HL-60/S4 treated with retinoic acid at 250 ng/mL for 4 days and 3 days (cell line): ENCODE data around the gene SCGN.
"Not testable (repeated sequence)": the region's sequence is repeated elsewhere in the genome, so short reads cannot be mapped to it uniquely, and the experiment has no call there.

ENCODE experiments used
- in situ Hi-C: fragments of 300-500 bp; cut with MboI; formaldehyde crosslinking; loops from 2 replicates; pipeline ENCODE4 v1.7.0; 2022; ENCODE audit warnings: low sequenced_read_pairs

Gene SCGN

GRCh38 chr6:25726122-25726911 lies 74.3 kb downstream of the SCGN start:
- in situ Hi-C loops, result no loop called here

- in situ Hi-C loops, result no loop called here
Measured at GRCh38 chr6:25727028-25727427, 75.0 kb downstream of the SCGN start.

GRCh38 chr6:25730907-25731306 lies 78.9 kb downstream of the SCGN start:
- in situ Hi-C loops, result no loop called here

- in situ Hi-C loops, result no loop called here
Measured at GRCh38 chr6:25731721-25732120, 79.7 kb downstream of the SCGN start.

- in situ Hi-C loops, result no loop called here
Measured at GRCh38 chr6:25732468-25733198, 80.6 kb downstream of the SCGN start.

- in situ Hi-C loops, result no loop called here
Measured at GRCh38 chr6:25735261-25735660, 83.2 kb downstream of the SCGN start.

DNA sequence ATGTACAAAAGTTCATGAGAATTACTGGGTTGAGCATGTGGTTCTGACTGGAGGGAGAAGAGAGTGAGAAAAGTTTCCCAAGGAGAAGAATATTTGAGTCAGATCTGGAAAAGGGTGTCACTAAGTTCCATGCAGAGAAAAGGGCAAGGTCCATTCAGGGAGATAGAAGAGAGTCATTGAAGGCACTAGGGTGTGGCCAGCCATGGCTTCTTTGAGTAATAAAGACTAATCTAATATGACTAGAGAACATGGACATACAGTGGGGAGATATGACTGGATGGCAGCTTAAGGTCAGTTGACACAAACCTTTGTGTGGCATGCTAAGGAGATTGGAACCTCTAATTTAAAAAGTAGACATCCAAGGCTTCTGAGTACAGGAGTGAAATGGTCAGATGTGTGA lies 91.9 kb downstream of the SCGN start:
- in situ Hi-C loops, result no loop called here

GRCh38 chr6:25745836-25746235 lies 93.8 kb downstream of the SCGN start:
- in situ Hi-C loops, result no loop called here

- in situ Hi-C loops, result no loop called here
Measured at GRCh38 chr6:25746968-25747367, 95.0 kb downstream of the SCGN start.

DNA sequence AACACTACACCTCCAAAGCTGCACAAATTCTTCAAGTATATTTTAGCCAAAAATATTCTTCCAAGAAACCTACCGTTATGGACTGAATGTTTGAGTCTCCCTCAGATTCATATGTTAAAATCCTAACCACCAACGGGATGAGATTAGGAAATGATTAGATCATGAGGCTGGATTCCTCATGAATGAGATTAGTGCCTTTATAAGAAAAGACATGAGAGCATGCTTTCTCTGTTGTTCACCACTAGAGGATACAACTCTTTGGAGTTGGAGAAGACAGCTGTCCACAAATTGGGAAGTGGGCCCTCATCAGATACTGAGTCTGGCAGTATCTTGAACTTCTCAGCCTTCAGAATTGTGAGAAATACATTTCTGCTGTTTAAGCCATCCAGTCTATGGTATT lies 95.5 kb downstream of the SCGN start:
- in situ Hi-C loops, result no loop called here

DNA sequence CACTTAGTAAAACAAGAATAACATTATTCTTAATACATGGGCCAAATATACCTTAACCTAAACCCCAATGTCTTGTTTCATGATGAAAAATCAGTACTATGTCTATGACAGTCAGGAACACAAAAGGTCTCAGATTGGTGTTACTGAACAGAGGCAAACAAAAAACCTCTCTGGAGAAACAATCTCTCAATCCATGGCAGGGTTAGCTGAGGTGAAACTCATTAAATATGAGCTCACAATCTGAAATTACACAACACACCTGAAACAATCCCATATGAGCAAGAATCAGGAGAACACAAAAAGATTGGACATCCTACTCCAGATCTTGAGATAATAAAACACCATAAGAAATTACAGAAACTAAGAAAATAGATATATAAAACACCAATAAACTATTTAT lies 96.0 kb downstream of the SCGN start:
- in situ Hi-C loops, result no loop called here

- in situ Hi-C loops, result not testable (repeated sequence)
Measured at GRCh38 chr6:25748601-25749517, 96.8 kb downstream of the SCGN start.

DNA sequence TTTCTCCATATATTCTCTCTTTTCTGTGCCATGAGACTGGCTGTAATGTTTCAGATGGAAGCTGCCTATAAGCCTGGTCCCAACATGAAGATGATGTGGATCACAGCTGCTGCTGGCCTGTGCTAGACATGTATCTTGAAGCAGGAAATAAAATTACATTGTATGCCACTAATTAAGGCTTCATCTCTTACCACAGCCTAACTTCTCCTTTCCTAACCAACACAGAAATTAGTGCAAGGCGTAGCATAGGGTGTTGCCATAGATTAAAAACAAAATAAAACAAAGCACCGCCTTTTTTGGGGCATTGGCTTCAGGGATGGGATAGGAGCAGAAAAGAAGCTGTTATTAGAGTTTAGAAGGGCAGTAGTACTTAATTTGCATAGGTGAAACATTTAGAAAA lies 97.8 kb downstream of the SCGN start:
- in situ Hi-C loops, result no loop called here

GRCh38 chr6:25750906-25751305 lies 98.9 kb downstream of the SCGN start:
- in situ Hi-C loops, result no loop called here
